ENCODE data around the gene VARS2.
A peak's percentile ranks its signal among the peaks of the same experiment; 100 is the strongest.
"Not testable (repeated sequence)": the region's sequence is repeated elsewhere in the genome, so short reads cannot be mapped to it uniquely, and the experiment has no call there.

The VARS2 gene

GRCh38 chr6:30947231-30947630 is 33.2 kb downstream of the VARS2 start:
- H3K36me3 Mint-ChIP-seq, result peaks cover 23% of the 10 kb centered on the region

GRCh38 chr6:30948811-30949210 is 34.8 kb downstream of the VARS2 start:
- Mint-ChIP-seq H3K27me3 (peaks cover 50% of the 10 kb centered on the region), H3K27ac (no peak overlapping the region), H3K4me1 (peaks cover 20% of the 10 kb centered on the region), H3K4me3 (no peak overlapping the region), H3K9me3 (peaks cover 14% of the 10 kb centered on the region), H3K36me3 (peaks cover 23% of the 10 kb centered on the region)
- no peak for ATAC-seq

More at GRCh38 chr6:30947231-30947630, 33.2 kb downstream of the VARS2 start:
- no peak for ATAC-seq
- H3K27ac Mint-ChIP-seq, result no peak overlapping the region
- no peak overlapping the region for H3K4me3 Mint-ChIP-seq
- H3K4me1 Mint-ChIP-seq, result peaks cover 19% of the 10 kb centered on the region
- H3K27me3 Mint-ChIP-seq, result peaks cover 66% of the 10 kb centered on the region
- peaks cover 14% of the 10 kb centered on the region for H3K9me3 Mint-ChIP-seq

GRCh38 chr6:30951907-30952469 is 38.0 kb downstream of the VARS2 start:
- peaks cover 23% of the 10 kb centered on the region for H3K36me3 Mint-ChIP-seq
- ATAC-seq, result peak; percentile 47
- peak overlapping the region; percentile 6 for H3K4me3 Mint-ChIP-seq
- peaks cover 42% of the 10 kb centered on the region for H3K4me1 Mint-ChIP-seq
- peaks cover 43% of the 10 kb centered on the region for H3K27me3 Mint-ChIP-seq
- peak overlapping the region; percentile 13 for H3K27ac Mint-ChIP-seq
- peaks cover 14% of the 10 kb centered on the region for H3K9me3 Mint-ChIP-seq

- Mint-ChIP-seq H3K27me3 (peaks cover 35% of the 10 kb centered on the region), H3K36me3 (peaks cover 5% of the 10 kb centered on the region), H3K4me3 (peak overlapping the region; percentile 80), H3K9me3 (peaks cover 11% of the 10 kb centered on the region), H3K27ac (peak overlapping the region; percentile 84), H3K4me1 (peaks cover 42% of the 10 kb centered on the region)
- no peak for ATAC-seq
These were observed 40.8 kb downstream of the VARS2 start for GRCh38 chr6:30954631-30955366.

GRCh38 chr6:30955367-30956042 is 41.5 kb downstream of the VARS2 start:
- H3K27ac Mint-ChIP-seq, result peak overlapping the region; percentile 84
- H3K9me3 Mint-ChIP-seq, result peaks cover 8% of the 10 kb centered on the region
- H3K36me3 Mint-ChIP-seq, result no peaks in the 10 kb centered on the region
- peaks cover 29% of the 10 kb centered on the region for H3K27me3 Mint-ChIP-seq
- ATAC-seq, result peak; percentile 94
- peaks cover 42% of the 10 kb centered on the region for H3K4me1 Mint-ChIP-seq
- H3K4me3 Mint-ChIP-seq, result peak overlapping the region; percentile 80

- no peaks in the 10 kb centered on the region for H3K9me3 Mint-ChIP-seq
- H3K4me1 Mint-ChIP-seq, result peaks cover 25% of the 10 kb centered on the region
- no peak for ATAC-seq
- H3K27ac Mint-ChIP-seq, result no peak overlapping the region
- no peaks in the 10 kb centered on the region for H3K36me3 Mint-ChIP-seq
- peaks cover 33% of the 10 kb centered on the region for H3K27me3 Mint-ChIP-seq
- no peak overlapping the region for H3K4me3 Mint-ChIP-seq
These were observed 43.7 kb downstream of the VARS2 start for GRCh38 chr6:30957716-30958115.

GRCh38 chr6:30960907-30961673 is 47.1 kb downstream of the VARS2 start:
- peaks cover 7% of the 10 kb centered on the region for H3K4me1 Mint-ChIP-seq
- no peaks in the 10 kb centered on the region for H3K36me3 Mint-ChIP-seq
- H3K9me3 Mint-ChIP-seq, result no peaks in the 10 kb centered on the region
- ATAC-seq, result no peak
- H3K27ac Mint-ChIP-seq, result no peak overlapping the region
- H3K27me3 Mint-ChIP-seq, result peaks cover 59% of the 10 kb centered on the region
- H3K4me3 Mint-ChIP-seq, result no peak overlapping the region

- Mint-ChIP-seq H3K27me3 (peaks cover 65% of the 10 kb centered on the region), H3K4me3 (no peak overlapping the region), H3K36me3 (no peaks in the 10 kb centered on the region), H3K27ac (no peak overlapping the region), H3K4me1 (no peaks in the 10 kb centered on the region), H3K9me3 (no peaks in the 10 kb centered on the region)
- ATAC-seq, result no peak
These were observed 48.7 kb downstream of the VARS2 start for GRCh38 chr6:30962716-30963115.

GRCh38 chr6:30963641-30964040 is 49.6 kb downstream of the VARS2 start:
- H3K9me3 Mint-ChIP-seq, result no peaks in the 10 kb centered on the region
- no peak overlapping the region for H3K27ac Mint-ChIP-seq
- H3K36me3 Mint-ChIP-seq, result no peaks in the 10 kb centered on the region
- H3K4me1 Mint-ChIP-seq, result no peaks in the 10 kb centered on the region
- no peak for ATAC-seq
- H3K27me3 Mint-ChIP-seq, result peaks cover 59% of the 10 kb centered on the region
- H3K4me3 Mint-ChIP-seq, result no peak overlapping the region

GRCh38 chr6:30964075-30964474 is 50.0 kb downstream of the VARS2 start:
- H3K9me3 Mint-ChIP-seq, result no peaks in the 10 kb centered on the region
- H3K27ac Mint-ChIP-seq, result no peak overlapping the region
- H3K36me3 Mint-ChIP-seq, result no peaks in the 10 kb centered on the region
- peaks cover 55% of the 10 kb centered on the region for H3K27me3 Mint-ChIP-seq
- H3K4me3 Mint-ChIP-seq, result no peak overlapping the region
- peaks cover 1% of the 10 kb centered on the region for H3K4me1 Mint-ChIP-seq
- ATAC-seq, result no peak

- H3K4me1 Mint-ChIP-seq, result peaks cover 7% of the 10 kb centered on the region
- no peak overlapping the region for H3K27ac Mint-ChIP-seq
- no peaks in the 10 kb centered on the region for H3K36me3 Mint-ChIP-seq
- no peaks in the 10 kb centered on the region for H3K9me3 Mint-ChIP-seq
- no peak overlapping the region for H3K4me3 Mint-ChIP-seq
- H3K27me3 Mint-ChIP-seq, result peaks cover 47% of the 10 kb centered on the region
- ATAC-seq, result no peak
These were observed 51.1 kb downstream of the VARS2 start for GRCh38 chr6:30965140-30965601.

GRCh38 chr6:30966154-30966553 is 52.1 kb downstream of the VARS2 start:
- Mint-ChIP-seq H3K27me3 (peaks cover 41% of the 10 kb centered on the region), H3K4me1 (peaks cover 7% of the 10 kb centered on the region), H3K36me3 (no peaks in the 10 kb centered on the region), H3K4me3 (no peak overlapping the region), H3K9me3 (no peaks in the 10 kb centered on the region), H3K27ac (no peak overlapping the region)
- no peak for ATAC-seq

GRCh38 chr6:30969171-30969570 is 55.1 kb downstream of the VARS2 start:
- H3K9me3 Mint-ChIP-seq, ATAC-seq, H3K36me3 Mint-ChIP-seq, H3K4me3 Mint-ChIP-seq, H3K27ac Mint-ChIP-seq: not testable (repeated sequence)
- Mint-ChIP-seq H3K27me3 (peaks cover 51% of the 10 kb centered on the region), H3K4me1 (peaks cover 14% of the 10 kb centered on the region)

GRCh38 chr6:30970946-30971345 is 56.9 kb downstream of the VARS2 start:
- no peak for ATAC-seq
- peaks cover 15% of the 10 kb centered on the region for H3K4me1 Mint-ChIP-seq
- no peak overlapping the region for H3K27ac Mint-ChIP-seq
- H3K27me3 Mint-ChIP-seq, result peaks cover 33% of the 10 kb centered on the region
- no peak overlapping the region for H3K4me3 Mint-ChIP-seq
- no peaks in the 10 kb centered on the region for H3K36me3 Mint-ChIP-seq
- no peaks in the 10 kb centered on the region for H3K9me3 Mint-ChIP-seq

GRCh38 chr6:30972816-30973215 is 58.8 kb downstream of the VARS2 start:
- no peak overlapping the region for H3K4me3 Mint-ChIP-seq
- no peaks in the 10 kb centered on the region for H3K9me3 Mint-ChIP-seq
- H3K36me3 Mint-ChIP-seq, result no peaks in the 10 kb centered on the region
- peaks cover 15% of the 10 kb centered on the region for H3K4me1 Mint-ChIP-seq
- no peak for ATAC-seq
- no peak overlapping the region for H3K27ac Mint-ChIP-seq
- H3K27me3 Mint-ChIP-seq, result peaks cover 31% of the 10 kb centered on the region
